Suprapubic skin (tissue), 3 donors: ENCODE results near the gene ITFG2.

Experiments
- EP300 ChIP-seq: sonication (generic); formaldehyde crosslinking; IDR thresholded peaks from one replicate; pipeline ENCODE4 v1.6.1; 2017; ENCODE audit warnings: antibody characterized with exemption
- POLR2A ChIP-seq, 2 donors: fragments of 450-650 bp; IDR thresholded peaks; one replicate each; pipeline ENCODE4 v1.6.1; 2017; ENCODE audit warnings: antibody characterized with exemption in 2 of 2, mild to moderate bottlenecking in 2 of 2, moderate library complexity in 2 of 2
- TF ChIP-seq, protein P1 (sequence below), 2 donors: fragments of 200-600 bp in 1 of 2; fragments of 450-650 bp in 1 of 2; sonication (generic) in 1 of 2; IDR thresholded peaks; one replicate each; pipeline ENCODE4 v1.5.1; 2016 to 2019; ENCODE audit warnings: antibody characterized with exemption in 2 of 2, mild to moderate bottlenecking in 1 of 2, moderate library complexity in 1 of 2

DNA sequence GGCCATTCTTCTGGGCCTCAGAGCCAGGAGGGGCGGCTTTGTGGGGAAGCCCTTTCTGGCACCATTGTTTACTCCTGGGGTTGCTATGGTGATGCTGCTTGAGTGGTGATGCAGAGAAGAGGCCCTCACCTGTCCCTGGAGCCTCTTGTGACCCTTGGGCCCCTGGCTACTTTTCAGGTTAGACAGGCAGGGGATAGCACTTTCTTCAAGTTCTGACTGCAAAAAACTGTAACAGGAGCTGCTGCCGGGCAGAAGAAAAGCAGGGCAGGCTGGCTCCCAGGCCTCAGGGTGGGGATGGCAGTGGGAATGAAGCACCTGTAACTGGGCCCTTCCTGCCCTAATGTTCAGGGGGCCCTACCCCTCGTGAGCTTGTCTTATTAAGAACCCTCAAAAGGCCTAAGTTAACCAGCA lies 44.6 kb downstream of the ITFG2 start, which contains the start of gene TEX52:
- TF ChIP-seq, protein P1, sequence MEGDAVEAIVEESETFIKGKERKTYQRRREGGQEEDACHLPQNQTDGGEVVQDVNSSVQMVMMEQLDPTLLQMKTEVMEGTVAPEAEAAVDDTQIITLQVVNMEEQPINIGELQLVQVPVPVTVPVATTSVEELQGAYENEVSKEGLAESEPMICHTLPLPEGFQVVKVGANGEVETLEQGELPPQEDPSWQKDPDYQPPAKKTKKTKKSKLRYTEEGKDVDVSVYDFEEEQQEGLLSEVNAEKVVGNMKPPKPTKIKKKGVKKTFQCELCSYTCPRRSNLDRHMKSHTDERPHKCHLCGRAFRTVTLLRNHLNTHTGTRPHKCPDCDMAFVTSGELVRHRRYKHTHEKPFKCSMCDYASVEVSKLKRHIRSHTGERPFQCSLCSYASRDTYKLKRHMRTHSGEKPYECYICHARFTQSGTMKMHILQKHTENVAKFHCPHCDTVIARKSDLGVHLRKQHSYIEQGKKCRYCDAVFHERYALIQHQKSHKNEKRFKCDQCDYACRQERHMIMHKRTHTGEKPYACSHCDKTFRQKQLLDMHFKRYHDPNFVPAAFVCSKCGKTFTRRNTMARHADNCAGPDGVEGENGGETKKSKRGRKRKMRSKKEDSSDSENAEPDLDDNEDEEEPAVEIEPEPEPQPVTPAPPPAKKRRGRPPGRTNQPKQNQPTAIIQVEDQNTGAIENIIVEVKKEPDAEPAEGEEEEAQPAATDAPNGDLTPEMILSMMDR (IDR thresholded peaks at IDR 0.05) = no peak
- no peak for TF ChIP-seq POLR2A (IDR thresholded peaks at IDR 0.05)
- no peak for TF ChIP-seq EP300
